ENCODE results near the gene ZNF740. TPM values are rescaled to one million over a fixed set of nuclear protein-coding genes. Genes with fewer than 3 reads are reported as not detected.

The ZNF740 gene
- total and polyA plus RNA-seq, 10 of the 15 experiments (the other 5 are each of a cell fraction or from before 2014, with no cell fraction given), result 1.4 to 33.6 (median 11.3) TPM

DNA sequence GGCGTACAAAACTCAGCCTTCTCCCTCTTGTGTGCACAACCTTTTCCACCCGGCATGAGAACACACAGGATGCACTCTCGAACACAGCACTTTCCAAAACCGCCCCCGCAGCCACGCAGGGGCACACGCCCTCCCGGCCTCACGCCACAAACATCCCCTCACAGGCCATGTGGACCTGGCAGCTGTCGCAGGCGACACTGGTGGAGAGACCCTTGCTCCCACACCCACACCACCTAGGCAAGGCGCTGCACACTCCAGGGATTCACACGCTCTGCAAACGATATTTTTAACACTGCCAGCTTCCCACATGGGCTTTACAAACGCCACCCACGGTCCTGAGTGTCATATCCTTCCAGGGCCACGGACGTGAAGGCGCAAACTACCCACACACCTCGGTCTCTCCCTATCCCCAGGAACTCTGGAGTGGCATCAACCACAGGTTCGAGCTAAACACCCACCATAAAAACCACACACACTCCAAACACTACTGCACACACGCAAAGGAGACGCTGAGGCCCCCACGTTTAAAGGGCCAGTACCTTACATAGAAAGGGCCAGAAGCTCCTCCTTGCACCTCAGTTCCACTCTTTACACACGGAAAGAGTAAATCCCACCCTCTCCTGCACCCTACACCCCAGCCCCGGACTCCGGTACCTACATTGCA is 38.9 kb downstream of the ZNF740 start (continued):
- TF ChIP-seq, protein P1, sequence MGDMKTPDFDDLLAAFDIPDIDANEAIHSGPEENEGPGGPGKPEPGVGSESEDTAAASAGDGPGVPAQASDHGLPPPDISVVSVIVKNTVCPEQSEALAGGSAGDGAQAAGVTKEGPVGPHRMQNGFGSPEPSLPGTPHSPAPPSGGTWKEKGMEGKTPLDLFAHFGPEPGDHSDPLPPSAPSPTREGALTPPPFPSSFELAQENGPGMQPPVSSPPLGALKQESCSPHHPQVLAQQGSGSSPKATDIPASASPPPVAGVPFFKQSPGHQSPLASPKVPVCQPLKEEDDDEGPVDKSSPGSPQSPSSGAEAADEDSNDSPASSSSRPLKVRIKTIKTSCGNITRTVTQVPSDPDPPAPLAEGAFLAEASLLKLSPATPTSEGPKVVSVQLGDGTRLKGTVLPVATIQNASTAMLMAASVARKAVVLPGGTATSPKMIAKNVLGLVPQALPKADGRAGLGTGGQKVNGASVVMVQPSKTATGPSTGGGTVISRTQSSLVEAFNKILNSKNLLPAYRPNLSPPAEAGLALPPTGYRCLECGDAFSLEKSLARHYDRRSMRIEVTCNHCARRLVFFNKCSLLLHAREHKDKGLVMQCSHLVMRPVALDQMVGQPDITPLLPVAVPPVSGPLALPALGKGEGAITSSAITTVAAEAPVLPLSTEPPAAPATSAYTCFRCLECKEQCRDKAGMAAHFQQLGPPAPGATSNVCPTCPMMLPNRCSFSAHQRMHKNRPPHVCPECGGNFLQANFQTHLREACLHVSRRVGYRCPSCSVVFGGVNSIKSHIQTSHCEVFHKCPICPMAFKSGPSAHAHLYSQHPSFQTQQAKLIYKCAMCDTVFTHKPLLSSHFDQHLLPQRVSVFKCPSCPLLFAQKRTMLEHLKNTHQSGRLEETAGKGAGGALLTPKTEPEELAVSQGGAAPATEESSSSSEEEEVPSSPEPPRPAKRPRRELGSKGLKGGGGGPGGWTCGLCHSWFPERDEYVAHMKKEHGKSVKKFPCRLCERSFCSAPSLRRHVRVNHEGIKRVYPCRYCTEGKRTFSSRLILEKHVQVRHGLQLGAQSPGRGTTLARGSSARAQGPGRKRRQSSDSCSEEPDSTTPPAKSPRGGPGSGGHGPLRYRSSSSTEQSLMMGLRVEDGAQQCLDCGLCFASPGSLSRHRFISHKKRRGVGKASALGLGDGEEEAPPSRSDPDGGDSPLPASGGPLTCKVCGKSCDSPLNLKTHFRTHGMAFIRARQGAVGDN (IDR thresholded peaks at IDR 0.05), result peak; percentile 22; the same call in 1 of the 2 replicates
- no peak for TF ChIP-seq KDM1A (IDR thresholded peaks at IDR 0.05; ENCODE audit: borderline replicate concordance)
- no peak for TF ChIP-seq CHD4 (IDR thresholded peaks at IDR 0.05)
- TF ChIP-seq, protein P2, sequence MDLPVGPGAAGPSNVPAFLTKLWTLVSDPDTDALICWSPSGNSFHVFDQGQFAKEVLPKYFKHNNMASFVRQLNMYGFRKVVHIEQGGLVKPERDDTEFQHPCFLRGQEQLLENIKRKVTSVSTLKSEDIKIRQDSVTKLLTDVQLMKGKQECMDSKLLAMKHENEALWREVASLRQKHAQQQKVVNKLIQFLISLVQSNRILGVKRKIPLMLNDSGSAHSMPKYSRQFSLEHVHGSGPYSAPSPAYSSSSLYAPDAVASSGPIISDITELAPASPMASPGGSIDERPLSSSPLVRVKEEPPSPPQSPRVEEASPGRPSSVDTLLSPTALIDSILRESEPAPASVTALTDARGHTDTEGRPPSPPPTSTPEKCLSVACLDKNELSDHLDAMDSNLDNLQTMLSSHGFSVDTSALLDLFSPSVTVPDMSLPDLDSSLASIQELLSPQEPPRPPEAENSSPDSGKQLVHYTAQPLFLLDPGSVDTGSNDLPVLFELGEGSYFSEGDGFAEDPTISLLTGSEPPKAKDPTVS (IDR thresholded peaks at IDR 0.05; ENCODE audit: low read depth, low read length), result no peak
- no peak for TF ChIP-seq RFX5 (IDR thresholded peaks at IDR 0.05; ENCODE audit: low read depth, low read length)
- TF ChIP-seq, protein P3, sequence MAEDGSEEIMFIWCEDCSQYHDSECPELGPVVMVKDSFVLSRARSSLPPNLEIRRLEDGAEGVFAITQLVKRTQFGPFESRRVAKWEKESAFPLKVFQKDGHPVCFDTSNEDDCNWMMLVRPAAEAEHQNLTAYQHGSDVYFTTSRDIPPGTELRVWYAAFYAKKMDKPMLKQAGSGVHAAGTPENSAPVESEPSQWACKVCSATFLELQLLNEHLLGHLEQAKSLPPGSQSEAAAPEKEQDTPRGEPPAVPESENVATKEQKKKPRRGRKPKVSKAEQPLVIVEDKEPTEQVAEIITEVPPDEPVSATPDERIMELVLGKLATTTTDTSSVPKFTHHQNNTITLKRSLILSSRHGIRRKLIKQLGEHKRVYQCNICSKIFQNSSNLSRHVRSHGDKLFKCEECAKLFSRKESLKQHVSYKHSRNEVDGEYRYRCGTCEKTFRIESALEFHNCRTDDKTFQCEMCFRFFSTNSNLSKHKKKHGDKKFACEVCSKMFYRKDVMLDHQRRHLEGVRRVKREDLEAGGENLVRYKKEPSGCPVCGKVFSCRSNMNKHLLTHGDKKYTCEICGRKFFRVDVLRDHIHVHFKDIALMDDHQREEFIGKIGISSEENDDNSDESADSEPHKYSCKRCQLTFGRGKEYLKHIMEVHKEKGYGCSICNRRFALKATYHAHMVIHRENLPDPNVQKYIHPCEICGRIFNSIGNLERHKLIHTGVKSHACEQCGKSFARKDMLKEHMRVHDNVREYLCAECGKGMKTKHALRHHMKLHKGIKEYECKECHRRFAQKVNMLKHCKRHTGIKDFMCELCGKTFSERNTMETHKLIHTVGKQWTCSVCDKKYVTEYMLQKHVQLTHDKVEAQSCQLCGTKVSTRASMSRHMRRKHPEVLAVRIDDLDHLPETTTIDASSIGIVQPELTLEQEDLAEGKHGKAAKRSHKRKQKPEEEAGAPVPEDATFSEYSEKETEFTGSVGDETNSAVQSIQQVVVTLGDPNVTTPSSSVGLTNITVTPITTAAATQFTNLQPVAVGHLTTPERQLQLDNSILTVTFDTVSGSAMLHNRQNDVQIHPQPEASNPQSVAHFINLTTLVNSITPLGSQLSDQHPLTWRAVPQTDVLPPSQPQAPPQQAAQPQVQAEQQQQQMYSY (CRISPR knock-in tag; IDR thresholded peaks at IDR 0.05), result no peak
- peak; percentile 76; the same call in 1 of the 2 replicates for TF ChIP-seq TCF12 (IDR thresholded peaks at IDR 0.05; ENCODE audit: low read depth, low read length)
- no peak for TF ChIP-seq SUZ12 (IDR thresholded peaks at IDR 0.05; ENCODE audit: unreplicated experiment)
- peak; percentile 83 for TF ChIP-seq GATAD2B (conservative IDR thresholded peaks at IDR 0.05; ENCODE audit: low read depth)
- no peak for TF ChIP-seq TARDBP (IDR thresholded peaks at IDR 0.05; ENCODE audit: borderline replicate concordance)
- peak; percentile 85; the same call in 1 of the 2 replicates for TF ChIP-seq DPF2 (IDR thresholded peaks at IDR 0.05)
- TF ChIP-seq, protein P4, sequence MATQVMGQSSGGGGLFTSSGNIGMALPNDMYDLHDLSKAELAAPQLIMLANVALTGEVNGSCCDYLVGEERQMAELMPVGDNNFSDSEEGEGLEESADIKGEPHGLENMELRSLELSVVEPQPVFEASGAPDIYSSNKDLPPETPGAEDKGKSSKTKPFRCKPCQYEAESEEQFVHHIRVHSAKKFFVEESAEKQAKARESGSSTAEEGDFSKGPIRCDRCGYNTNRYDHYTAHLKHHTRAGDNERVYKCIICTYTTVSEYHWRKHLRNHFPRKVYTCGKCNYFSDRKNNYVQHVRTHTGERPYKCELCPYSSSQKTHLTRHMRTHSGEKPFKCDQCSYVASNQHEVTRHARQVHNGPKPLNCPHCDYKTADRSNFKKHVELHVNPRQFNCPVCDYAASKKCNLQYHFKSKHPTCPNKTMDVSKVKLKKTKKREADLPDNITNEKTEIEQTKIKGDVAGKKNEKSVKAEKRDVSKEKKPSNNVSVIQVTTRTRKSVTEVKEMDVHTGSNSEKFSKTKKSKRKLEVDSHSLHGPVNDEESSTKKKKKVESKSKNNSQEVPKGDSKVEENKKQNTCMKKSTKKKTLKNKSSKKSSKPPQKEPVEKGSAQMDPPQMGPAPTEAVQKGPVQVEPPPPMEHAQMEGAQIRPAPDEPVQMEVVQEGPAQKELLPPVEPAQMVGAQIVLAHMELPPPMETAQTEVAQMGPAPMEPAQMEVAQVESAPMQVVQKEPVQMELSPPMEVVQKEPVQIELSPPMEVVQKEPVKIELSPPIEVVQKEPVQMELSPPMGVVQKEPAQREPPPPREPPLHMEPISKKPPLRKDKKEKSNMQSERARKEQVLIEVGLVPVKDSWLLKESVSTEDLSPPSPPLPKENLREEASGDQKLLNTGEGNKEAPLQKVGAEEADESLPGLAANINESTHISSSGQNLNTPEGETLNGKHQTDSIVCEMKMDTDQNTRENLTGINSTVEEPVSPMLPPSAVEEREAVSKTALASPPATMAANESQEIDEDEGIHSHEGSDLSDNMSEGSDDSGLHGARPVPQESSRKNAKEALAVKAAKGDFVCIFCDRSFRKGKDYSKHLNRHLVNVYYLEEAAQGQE (IDR thresholded peaks at IDR 0.05; ENCODE audit: low read depth, low read length), result no peak
- no peak for TF ChIP-seq NFXL1 (IDR thresholded peaks at IDR 0.05; ENCODE audit: borderline replicate concordance)
- TF ChIP-seq SREBF1 (IDR thresholded peaks at IDR 0.05; ENCODE audit: low read length), result no peak
- TF ChIP-seq CBFB (IDR thresholded peaks at IDR 0.05; ENCODE audit: low read depth), result peak; percentile 87; the same call in 1 of the 2 replicates
- TF ChIP-seq, protein P5, sequence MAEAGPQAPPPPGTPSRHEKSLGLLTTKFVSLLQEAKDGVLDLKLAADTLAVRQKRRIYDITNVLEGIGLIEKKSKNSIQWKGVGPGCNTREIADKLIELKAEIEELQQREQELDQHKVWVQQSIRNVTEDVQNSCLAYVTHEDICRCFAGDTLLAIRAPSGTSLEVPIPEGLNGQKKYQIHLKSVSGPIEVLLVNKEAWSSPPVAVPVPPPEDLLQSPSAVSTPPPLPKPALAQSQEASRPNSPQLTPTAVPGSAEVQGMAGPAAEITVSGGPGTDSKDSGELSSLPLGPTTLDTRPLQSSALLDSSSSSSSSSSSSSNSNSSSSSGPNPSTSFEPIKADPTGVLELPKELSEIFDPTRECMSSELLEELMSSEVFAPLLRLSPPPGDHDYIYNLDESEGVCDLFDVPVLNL (IDR thresholded peaks at IDR 0.05; ENCODE audit: low read depth, low read length), result no peak

All from GM12878 (cell line).